GM23338 (cell line): ENCODE data around the gene EPHA4. TPM values are rescaled to one million over a fixed set of nuclear protein-coding genes. Genes with fewer than 3 reads are reported as not detected.

Source experiments
- ATAC-seq: fragments of 200-7000 bp; cut with Tn5 transposase; 3 replicates; pipeline ENCODE4 v1.9.1; 2020
- DNase-seq: peaks from one replicate; pipeline ENCODE4 v3.0.0-alpha.2; 2015; ENCODE audit warnings: low spot score
- H2AFZ ChIP-seq: fragments of 200-600 bp; sonication (generic); 2 replicates; pipeline ENCODE4 v1.8.0; 2016; ENCODE audit warnings: antibody characterized with exemption, mild to moderate bottlenecking, moderate library complexity
- H3F3A ChIP-seq: fragments of 200-600 bp; sonication (generic); replicated peaks from 2 replicates; pipeline ENCODE4 v1.8.0; 2017; ENCODE audit warnings: antibody characterized with exemption, mixed run types, low read depth
- H3K27ac ChIP-seq: fragments of 200-600 bp; sonication (generic); 2 replicates; pipeline ENCODE4 v1.6.1; 2016; ENCODE audit warnings: low read depth
- H3K27me3 ChIP-seq: fragments of 200-600 bp; sonication (generic); 2 replicates; pipeline ENCODE4 v1.8.0; 2016; ENCODE audit warnings: mild to moderate bottlenecking, mixed run types, moderate library complexity; ENCODE audit not compliant: insufficient read depth
- H3K36me3 ChIP-seq: fragments of 200-600 bp; sonication (generic); 2 replicates; pipeline ENCODE4 v1.8.0; 2016; ENCODE audit warnings: mild to moderate bottlenecking; ENCODE audit not compliant: insufficient read depth
- H3K4me1 ChIP-seq: fragments of 200-600 bp; sonication (generic); 2 replicates; pipeline ENCODE4 v1.8.0; 2016; ENCODE audit warnings: mild to moderate bottlenecking, moderate library complexity; ENCODE audit not compliant: insufficient read depth
- H3K4me2 ChIP-seq: fragments of 200-600 bp; sonication (generic); 2 replicates; pipeline ENCODE4 v1.7.1; 2017; ENCODE audit warnings: mixed run types
- H3K4me3 ChIP-seq: fragments of 200-600 bp; sonication (generic); 2 replicates; pipeline ENCODE4 v1.6.1; 2016; ENCODE audit warnings: mixed run types
- H3K79me2 ChIP-seq: fragments of 200-600 bp; sonication (generic); replicated peaks from 2 replicates; pipeline ENCODE4 v1.8.0; 2017; ENCODE audit warnings: mild to moderate bottlenecking; ENCODE audit not compliant: insufficient read depth
- H3K9me2 ChIP-seq: fragments of 200-600 bp; sonication (generic); 2 replicates; pipeline ENCODE4 v1.8.0; 2017; ENCODE audit not compliant: insufficient read depth
- H4K20me1 ChIP-seq: fragments of 200-600 bp; sonication (generic); replicated peaks from 2 replicates; pipeline ENCODE4 v1.8.0; 2017; ENCODE audit warnings: mild to moderate bottlenecking; ENCODE audit not compliant: insufficient read depth
- H3K27ac Mint-ChIP-seq: 2 replicates; pipeline ENCODE4 v1.8.0; 2020; ENCODE audit warnings: inconsistent platforms, mild to moderate bottlenecking, moderate library complexity, mixed read lengths
- H3K27me3 Mint-ChIP-seq: 3 replicates; pipeline ENCODE4 v1.8.0; 2022; ENCODE audit warnings: low read depth, mild to moderate bottlenecking, moderate library complexity, mixed read lengths, inconsistent platforms; ENCODE audit not compliant: insufficient read depth, poor library complexity
- H3K36me3 Mint-ChIP-seq: 3 replicates; pipeline ENCODE4 v1.8.0; 2021; ENCODE audit warnings: low read depth, mild to moderate bottlenecking, inconsistent platforms, moderate library complexity, mixed read lengths
- H3K4me1 Mint-ChIP-seq: 3 replicates; pipeline ENCODE4 v1.8.0; 2020; ENCODE audit warnings: mild to moderate bottlenecking, inconsistent platforms, mixed read lengths
- H3K4me3 Mint-ChIP-seq: 3 replicates; pipeline ENCODE4 v1.8.0; 2021; ENCODE audit warnings: moderate library complexity, mild to moderate bottlenecking, inconsistent platforms, mixed read lengths
- H3K9me3 Mint-ChIP-seq: 3 replicates; pipeline ENCODE4 v1.8.0; 2020; ENCODE audit warnings: moderate library complexity, mild to moderate bottlenecking, inconsistent platforms, mixed read lengths
- CREB1 ChIP-seq: fragments of 250-450 bp; sonication (Bioruptor Pico); IDR thresholded peaks from 2 replicates; pipeline ENCODE4 v1.5.0; 2020; ENCODE audit warnings: low read depth, mild to moderate bottlenecking, moderate library complexity
- EZH2phosphoT487 ChIP-seq: fragments of 200-600 bp; sonication (generic); IDR thresholded peaks from one replicate; pipeline ENCODE4 v1.8.1; 2018; ENCODE audit warnings: antibody characterized with exemption; ENCODE audit not compliant: unreplicated experiment
- NANOG ChIP-seq: IDR thresholded peaks from 2 replicates; pipeline ENCODE4 v1.6.1; 2016; ENCODE audit warnings: antibody characterized with exemption, borderline replicate concordance
- STAT1 ChIP-seq: IDR thresholded peaks from one replicate; pipeline ENCODE4 v1.6.1; 2016; ENCODE audit warnings: antibody characterized with exemption; ENCODE audit not compliant: unreplicated experiment
- ZNF114 ChIP-seq: fragments of 250-450 bp; sonication (Bioruptor Pico); IDR thresholded peaks from 2 replicates; pipeline ENCODE4 v1.5.0; 2020; ENCODE audit warnings: mild to moderate bottlenecking, moderate library complexity
- ZNF331 ChIP-seq: fragments of 250-450 bp; sonication (Bioruptor Pico); IDR thresholded peaks from 2 replicates; pipeline ENCODE4 v1.5.0; 2020; ENCODE audit warnings: low read depth, mild to moderate bottlenecking, moderate library complexity
- polyA plus RNA-seq: library from polyadenylated mRNA; unstranded; fragments of >200 nt; fragmentation: Nextera tagmentation; extraction: Ambion mirVana; gene quantifications from 2 replicates; pipeline ENCODE4 v1.2.1, GENCODE V29; 2016
- total RNA-seq: library from RNA; depleted of rRNA; stranded (reverse); fragments of >200 nt; shearing (Covaris generic); gene quantifications from 2 replicates; pipeline ENCODE4 v1.2.3, GENCODE V29; 2014
- TF ChIP-seq, protein P1 (sequence below), 2 experiments: fragments of 200-600 bp in 1 of 2; sonication (generic) in 1 of 2; conservative IDR thresholded peaks; 2 replicates each; pipeline versions ENCODE4 v1.5.1 to v1.6.1; 2016 to 2017; ENCODE audit warnings: antibody characterized with exemption in 2 of 2, low read depth in 2 of 2, mild to moderate bottlenecking in 2 of 2, moderate library complexity in 1 of 2
- TF ChIP-seq, protein P2 (sequence below): IDR thresholded peaks from one replicate; pipeline ENCODE4 v1.6.1; 2018; ENCODE audit warnings: antibody characterized with exemption; ENCODE audit not compliant: unreplicated experiment
- TF ChIP-seq, protein P3 (sequence below): fragments of 250-450 bp; sonication (Bioruptor Pico); IDR thresholded peaks from 2 replicates; pipeline ENCODE4 v1.5.0; 2020; ENCODE audit warnings: mild to moderate bottlenecking, moderate library complexity

The EPHA4 gene
- total and polyA plus RNA-seq, 2 experiments from 2014 or later, result 4.1 to 6.2 TPM

DNA sequence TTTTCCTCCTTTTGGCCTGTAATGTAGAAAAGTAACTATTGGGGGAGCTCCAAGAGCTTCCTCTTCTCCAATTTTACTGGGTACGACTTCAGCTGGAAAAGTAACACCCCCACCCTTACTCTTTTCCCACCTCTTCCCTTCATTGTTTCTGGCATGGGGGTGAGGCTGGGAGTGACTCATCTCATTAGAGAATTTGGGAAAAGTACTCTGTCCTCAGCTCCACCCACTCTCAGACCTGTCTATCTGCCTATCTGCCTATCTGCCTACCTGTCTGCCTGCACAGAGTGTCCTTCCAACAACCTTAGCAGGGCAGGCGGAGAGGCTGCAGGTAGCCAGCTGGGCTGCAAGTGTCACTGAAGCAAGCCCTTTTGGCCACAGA is 93.6 kb downstream of the EPHA4 start:
- Histone ChIP-seq H3K27ac (no peak overlapping the region), H3K4me3 (no peak overlapping the region), H3K79me2 (no peaks in the 10 kb centered on the region), H3F3A (no peaks in the 10 kb centered on the region), H3K9me2 (no peaks in the 10 kb centered on the region), H3K36me3 (no peaks in the 10 kb centered on the region), H3K4me2 (no peak overlapping the region), H4K20me1 (no peaks in the 10 kb centered on the region; the same call in 1 of the 2 replicates), H2AFZ (no peak overlapping the region), H3K4me1 (peaks cover 7% of the 10 kb centered on the region), H3K27me3 (no peaks in the 10 kb centered on the region)
- no peaks in the 10 kb centered on the region for H3K9me3 Mint-ChIP-seq
- peaks cover 19% of the 10 kb centered on the region for H3K4me1 Mint-ChIP-seq
- H3K27me3 Mint-ChIP-seq, result no peaks in the 10 kb centered on the region
- ATAC-seq (peak; percentile 90), DNase-seq (peak; percentile 56)
- H3K4me3 Mint-ChIP-seq, result no peak overlapping the region
- no peaks in the 10 kb centered on the region for H3K36me3 Mint-ChIP-seq
- H3K27ac Mint-ChIP-seq, result peak overlapping the region; percentile 9; the same call in 1 of the 2 replicates
- TF ChIP-seq NANOG (no peak), STAT1 (no peak)
- TF ChIP-seq, protein P1, sequence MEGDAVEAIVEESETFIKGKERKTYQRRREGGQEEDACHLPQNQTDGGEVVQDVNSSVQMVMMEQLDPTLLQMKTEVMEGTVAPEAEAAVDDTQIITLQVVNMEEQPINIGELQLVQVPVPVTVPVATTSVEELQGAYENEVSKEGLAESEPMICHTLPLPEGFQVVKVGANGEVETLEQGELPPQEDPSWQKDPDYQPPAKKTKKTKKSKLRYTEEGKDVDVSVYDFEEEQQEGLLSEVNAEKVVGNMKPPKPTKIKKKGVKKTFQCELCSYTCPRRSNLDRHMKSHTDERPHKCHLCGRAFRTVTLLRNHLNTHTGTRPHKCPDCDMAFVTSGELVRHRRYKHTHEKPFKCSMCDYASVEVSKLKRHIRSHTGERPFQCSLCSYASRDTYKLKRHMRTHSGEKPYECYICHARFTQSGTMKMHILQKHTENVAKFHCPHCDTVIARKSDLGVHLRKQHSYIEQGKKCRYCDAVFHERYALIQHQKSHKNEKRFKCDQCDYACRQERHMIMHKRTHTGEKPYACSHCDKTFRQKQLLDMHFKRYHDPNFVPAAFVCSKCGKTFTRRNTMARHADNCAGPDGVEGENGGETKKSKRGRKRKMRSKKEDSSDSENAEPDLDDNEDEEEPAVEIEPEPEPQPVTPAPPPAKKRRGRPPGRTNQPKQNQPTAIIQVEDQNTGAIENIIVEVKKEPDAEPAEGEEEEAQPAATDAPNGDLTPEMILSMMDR (conservative IDR thresholded peaks at IDR 0.05; ENCODE audit: low read depth in 2 of 2), result peak; percentile 29 to 31

DNA sequence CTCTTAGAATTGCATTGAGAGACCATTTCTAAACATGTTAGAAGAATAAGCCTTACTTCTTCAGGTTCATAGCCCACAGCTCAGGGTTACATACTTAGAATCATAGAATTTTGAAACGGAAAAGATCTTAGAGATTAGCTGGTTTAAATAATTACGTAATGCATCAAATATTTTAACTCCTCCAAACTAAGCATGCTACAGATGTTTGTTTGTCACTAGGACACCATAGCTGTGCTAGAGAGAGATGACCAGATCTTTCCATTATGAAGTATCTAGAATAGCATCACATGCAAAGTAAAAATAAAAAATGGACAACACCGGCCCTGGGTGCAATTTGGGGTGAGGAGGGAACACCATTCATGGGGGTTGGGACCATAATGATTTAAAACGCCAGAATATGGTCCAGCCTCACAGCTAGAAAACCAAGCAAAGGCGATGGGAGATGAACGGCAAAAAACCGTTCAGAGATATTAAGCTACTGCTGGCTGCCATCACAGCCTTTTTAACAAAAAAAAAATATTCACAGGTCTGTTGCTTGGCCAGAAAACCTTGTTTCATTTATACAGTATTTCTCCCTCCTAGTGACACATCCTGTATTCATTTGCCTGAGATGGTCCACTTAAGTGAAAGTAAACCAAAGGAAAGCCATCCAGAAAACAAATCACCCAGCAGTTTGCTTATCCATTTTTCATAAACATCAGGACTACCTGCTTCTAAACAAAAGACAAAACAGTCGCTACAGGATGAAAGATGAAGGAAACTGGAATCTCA is 94.2 kb downstream of the EPHA4 start:
- H3K27me3 ChIP-seq, result no peaks in the 10 kb centered on the region
- H3K4me3 Mint-ChIP-seq, result no peak overlapping the region
- no peaks in the 10 kb centered on the region for H3F3A ChIP-seq
- no peaks in the 10 kb centered on the region for H3K9me2 ChIP-seq
- H3K4me2 ChIP-seq, result no peak overlapping the region
- no peak for DNase-seq
- no peak overlapping the region for H3K4me3 ChIP-seq
- no peak overlapping the region for H3K27ac Mint-ChIP-seq
- no peaks in the 10 kb centered on the region for H3K36me3 Mint-ChIP-seq
- no peak overlapping the region for H2AFZ ChIP-seq
- no peaks in the 10 kb centered on the region; the same call in 1 of the 2 replicates for H4K20me1 ChIP-seq
- H3K9me3 Mint-ChIP-seq, result no peaks in the 10 kb centered on the region
- H3K27me3 Mint-ChIP-seq, result no peaks in the 10 kb centered on the region
- no peak for ATAC-seq
- peaks cover 20% of the 10 kb centered on the region for H3K4me1 Mint-ChIP-seq
- no peaks in the 10 kb centered on the region for H3K79me2 ChIP-seq
- no peaks in the 10 kb centered on the region for H3K36me3 ChIP-seq
- H3K27ac ChIP-seq, result no peak overlapping the region
- peaks cover 7% of the 10 kb centered on the region for H3K4me1 ChIP-seq
- TF ChIP-seq STAT1 (no peak), EZH2phosphoT487 (no peak), ZNF114 (no peak), ZNF331 (CRISPR knock-in tag) (no peak), NANOG (no peak), CREB1 (CRISPR knock-in tag) (no peak)
- TF ChIP-seq, protein P2, sequence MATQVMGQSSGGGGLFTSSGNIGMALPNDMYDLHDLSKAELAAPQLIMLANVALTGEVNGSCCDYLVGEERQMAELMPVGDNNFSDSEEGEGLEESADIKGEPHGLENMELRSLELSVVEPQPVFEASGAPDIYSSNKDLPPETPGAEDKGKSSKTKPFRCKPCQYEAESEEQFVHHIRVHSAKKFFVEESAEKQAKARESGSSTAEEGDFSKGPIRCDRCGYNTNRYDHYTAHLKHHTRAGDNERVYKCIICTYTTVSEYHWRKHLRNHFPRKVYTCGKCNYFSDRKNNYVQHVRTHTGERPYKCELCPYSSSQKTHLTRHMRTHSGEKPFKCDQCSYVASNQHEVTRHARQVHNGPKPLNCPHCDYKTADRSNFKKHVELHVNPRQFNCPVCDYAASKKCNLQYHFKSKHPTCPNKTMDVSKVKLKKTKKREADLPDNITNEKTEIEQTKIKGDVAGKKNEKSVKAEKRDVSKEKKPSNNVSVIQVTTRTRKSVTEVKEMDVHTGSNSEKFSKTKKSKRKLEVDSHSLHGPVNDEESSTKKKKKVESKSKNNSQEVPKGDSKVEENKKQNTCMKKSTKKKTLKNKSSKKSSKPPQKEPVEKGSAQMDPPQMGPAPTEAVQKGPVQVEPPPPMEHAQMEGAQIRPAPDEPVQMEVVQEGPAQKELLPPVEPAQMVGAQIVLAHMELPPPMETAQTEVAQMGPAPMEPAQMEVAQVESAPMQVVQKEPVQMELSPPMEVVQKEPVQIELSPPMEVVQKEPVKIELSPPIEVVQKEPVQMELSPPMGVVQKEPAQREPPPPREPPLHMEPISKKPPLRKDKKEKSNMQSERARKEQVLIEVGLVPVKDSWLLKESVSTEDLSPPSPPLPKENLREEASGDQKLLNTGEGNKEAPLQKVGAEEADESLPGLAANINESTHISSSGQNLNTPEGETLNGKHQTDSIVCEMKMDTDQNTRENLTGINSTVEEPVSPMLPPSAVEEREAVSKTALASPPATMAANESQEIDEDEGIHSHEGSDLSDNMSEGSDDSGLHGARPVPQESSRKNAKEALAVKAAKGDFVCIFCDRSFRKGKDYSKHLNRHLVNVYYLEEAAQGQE, result no peak
- TF ChIP-seq, protein P3, sequence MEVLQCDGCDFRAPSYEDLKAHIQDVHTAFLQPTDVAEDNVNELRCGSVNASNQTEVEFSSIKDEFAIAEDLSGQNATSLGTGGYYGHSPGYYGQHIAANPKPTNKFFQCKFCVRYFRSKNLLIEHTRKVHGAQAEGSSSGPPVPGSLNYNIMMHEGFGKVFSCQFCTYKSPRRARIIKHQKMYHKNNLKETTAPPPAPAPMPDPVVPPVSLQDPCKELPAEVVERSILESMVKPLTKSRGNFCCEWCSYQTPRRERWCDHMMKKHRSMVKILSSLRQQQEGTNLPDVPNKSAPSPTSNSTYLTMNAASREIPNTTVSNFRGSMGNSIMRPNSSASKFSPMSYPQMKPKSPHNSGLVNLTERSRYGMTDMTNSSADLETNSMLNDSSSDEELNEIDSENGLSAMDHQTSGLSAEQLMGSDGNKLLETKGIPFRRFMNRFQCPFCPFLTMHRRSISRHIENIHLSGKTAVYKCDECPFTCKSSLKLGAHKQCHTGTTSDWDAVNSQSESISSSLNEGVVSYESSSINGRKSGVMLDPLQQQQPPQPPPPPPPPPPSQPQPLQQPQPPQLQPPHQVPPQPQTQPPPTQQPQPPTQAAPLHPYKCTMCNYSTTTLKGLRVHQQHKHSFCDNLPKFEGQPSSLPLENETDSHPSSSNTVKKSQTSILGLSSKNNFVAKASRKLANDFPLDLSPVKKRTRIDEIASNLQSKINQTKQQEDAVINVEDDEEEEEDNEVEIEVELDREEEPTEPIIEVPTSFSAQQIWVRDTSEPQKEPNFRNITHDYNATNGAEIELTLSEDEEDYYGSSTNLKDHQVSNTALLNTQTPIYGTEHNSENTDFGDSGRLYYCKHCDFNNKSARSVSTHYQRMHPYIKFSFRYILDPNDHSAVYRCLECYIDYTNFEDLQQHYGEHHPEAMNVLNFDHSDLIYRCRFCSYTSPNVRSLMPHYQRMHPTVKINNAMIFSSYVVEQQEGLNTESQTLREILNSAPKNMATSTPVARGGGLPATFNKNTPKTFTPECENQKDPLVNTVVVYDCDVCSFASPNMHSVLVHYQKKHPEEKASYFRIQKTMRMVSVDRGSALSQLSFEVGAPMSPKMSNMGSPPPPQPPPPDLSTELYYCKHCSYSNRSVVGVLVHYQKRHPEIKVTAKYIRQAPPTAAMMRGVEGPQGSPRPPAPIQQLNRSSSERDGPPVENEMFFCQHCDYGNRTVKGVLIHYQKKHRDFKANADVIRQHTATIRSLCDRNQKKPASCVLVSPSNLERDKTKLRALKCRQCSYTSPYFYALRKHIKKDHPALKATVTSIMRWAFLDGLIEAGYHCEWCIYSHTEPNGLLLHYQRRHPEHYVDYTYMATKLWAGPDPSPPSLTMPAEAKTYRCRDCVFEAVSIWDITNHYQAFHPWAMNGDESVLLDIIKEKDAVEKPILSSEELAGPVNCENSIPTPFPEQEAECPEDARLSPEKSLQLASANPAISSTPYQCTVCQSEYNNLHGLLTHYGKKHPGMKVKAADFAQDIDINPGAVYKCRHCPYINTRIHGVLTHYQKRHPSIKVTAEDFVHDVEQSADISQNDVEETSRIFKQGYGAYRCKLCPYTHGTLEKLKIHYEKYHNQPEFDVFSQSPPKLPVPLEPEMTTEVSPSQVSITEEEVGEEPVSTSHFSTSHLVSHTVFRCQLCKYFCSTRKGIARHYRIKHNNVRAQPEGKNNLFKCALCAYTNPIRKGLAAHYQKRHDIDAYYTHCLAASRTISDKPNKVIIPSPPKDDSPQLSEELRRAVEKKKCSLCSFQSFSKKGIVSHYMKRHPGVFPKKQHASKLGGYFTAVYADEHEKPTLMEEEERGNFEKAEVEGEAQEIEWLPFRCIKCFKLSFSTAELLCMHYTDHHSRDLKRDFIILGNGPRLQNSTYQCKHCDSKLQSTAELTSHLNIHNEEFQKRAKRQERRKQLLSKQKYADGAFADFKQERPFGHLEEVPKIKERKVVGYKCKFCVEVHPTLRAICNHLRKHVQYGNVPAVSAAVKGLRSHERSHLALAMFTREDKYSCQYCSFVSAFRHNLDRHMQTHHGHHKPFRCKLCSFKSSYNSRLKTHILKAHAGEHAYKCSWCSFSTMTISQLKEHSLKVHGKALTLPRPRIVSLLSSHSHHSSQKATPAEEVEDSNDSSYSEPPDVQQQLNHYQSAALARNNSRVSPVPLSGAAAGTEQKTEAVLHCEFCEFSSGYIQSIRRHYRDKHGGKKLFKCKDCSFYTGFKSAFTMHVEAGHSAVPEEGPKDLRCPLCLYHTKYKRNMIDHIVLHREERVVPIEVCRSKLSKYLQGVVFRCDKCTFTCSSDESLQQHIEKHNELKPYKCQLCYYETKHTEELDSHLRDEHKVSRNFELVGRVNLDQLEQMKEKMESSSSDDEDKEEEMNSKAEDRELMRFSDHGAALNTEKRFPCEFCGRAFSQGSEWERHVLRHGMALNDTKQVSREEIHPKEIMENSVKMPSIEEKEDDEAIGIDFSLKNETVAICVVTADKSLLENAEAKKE (CRISPR knock-in tag), result no peak
